Panc1 (cell line): ENCODE results near the gene BCR. TPM values are rescaled to one million over a fixed set of nuclear protein-coding genes. Genes with fewer than 3 reads are reported as not detected.

Experiments
- ATAC-seq: fragments of 200-7000 bp; cut with Tn5 transposase; 2 replicates; pipeline ENCODE4 v1.9.1; 2020; ENCODE audit warnings: mild to moderate bottlenecking, moderate library complexity
- BruUV-seq: library from RNA; stranded (reverse); fragments of 400-500 nt; replicated peaks from 2 replicates; lab custom pipeline; 2021; lab: Mats Ljungman, UMichigan
- CTCF ChIA-PET: fragments of 300-600 bp; sonication (Branson Sonifier 250); formaldehyde crosslinking; loops from one replicate; lab custom pipeline; 2022; ENCODE audit warnings: antibody characterized with exemption; lab: Charles Lee
- POLR2A ChIA-PET: fragments of 300-600 bp; sonication (Branson Sonifier 250); formaldehyde crosslinking; loops from one replicate; lab custom pipeline; 2022; ENCODE audit warnings: antibody characterized with exemption; lab: Charles Lee
- DNase-seq: peaks from one replicate; pipeline ENCODE4 v3.0.0-alpha.2; 2010; ENCODE audit warnings: low read depth, low spot score
- H3K27ac ChIP-seq: 2 replicates; pipeline ENCODE4 v1.5.1; 2011; ENCODE audit warnings: mild to moderate bottlenecking, low read length, inconsistent platforms
- H3K27me3 ChIP-seq: fragments of 200-500 bp; sonication (Bioruptor generic); 2 replicates; pipeline ENCODE4 v1.6.0; 2014; ENCODE audit warnings: low read length, inconsistent platforms; ENCODE audit not compliant: control insufficient read depth, insufficient read depth
- H3K36me3 ChIP-seq: fragments of 200-500 bp; sonication (Bioruptor generic); 2 replicates; pipeline ENCODE4 v1.5.1; 2014; ENCODE audit warnings: inconsistent platforms, mild to moderate bottlenecking, low read length, moderate library complexity; ENCODE audit not compliant: control insufficient read depth, insufficient read depth
- H3K4me1 ChIP-seq: 2 replicates; pipeline ENCODE4 v1.5.1; 2011; ENCODE audit warnings: inconsistent platforms, mild to moderate bottlenecking, low read length, moderate library complexity; ENCODE audit not compliant: control insufficient read depth, insufficient read depth
- H3K4me3 ChIP-seq, 2 experiments: 2 replicates each; pipeline ENCODE4 v1.5.1; 2011 to 2012; ENCODE audit warnings: low read depth in 2 of 2, low read length in 2 of 2, mild to moderate bottlenecking in 2 of 2, inconsistent platforms in 1 of 2, moderate library complexity in 1 of 2
- H3K9me3 ChIP-seq: fragments of 200-500 bp; sonication (Bioruptor generic); 2 replicates; pipeline ENCODE4 v1.5.1; 2014; ENCODE audit warnings: low read depth, mild to moderate bottlenecking, inconsistent platforms, low read length, moderate library complexity; ENCODE audit not compliant: control insufficient read depth, insufficient read depth
- CTCF ChIP-seq: fragments of 450-650 bp; IDR thresholded peaks from 2 replicates; pipeline ENCODE4 v1.5.1; 2017; ENCODE audit warnings: mild to moderate bottlenecking
- POLR2AphosphoS5 ChIP-seq: IDR thresholded peaks from 2 replicates; pipeline ENCODE4 v1.6.1; 2012; ENCODE audit warnings: mild to moderate bottlenecking, low read depth, low read length, moderate library complexity
- REST ChIP-seq, 2 experiments: IDR thresholded peaks; 2 replicates each; pipeline ENCODE4 v1.6.1; 2011 to 2012; ENCODE audit warnings: low read depth in 2 of 2, control low read depth in 1 of 2, low read length in 1 of 2, mild to moderate bottlenecking in 1 of 2, moderate library complexity in 1 of 2; ENCODE audit not compliant: insufficient read depth in 1 of 2
- SIN3A ChIP-seq: IDR thresholded peaks from 2 replicates; pipeline ENCODE4 v1.6.1; 2012; ENCODE audit warnings: low read depth, mild to moderate bottlenecking, low read length, moderate library complexity, borderline replicate concordance; ENCODE audit not compliant: insufficient read depth
- TCF7L2 ChIP-seq: IDR thresholded peaks from 2 replicates; pipeline ENCODE4 v1.6.1; 2011; ENCODE audit warnings: mild to moderate bottlenecking, low read depth, low read length, inconsistent platforms
- in situ Hi-C: cut with HindIII; loops from 2 replicates; pipeline ENCODE4 v1.10.0; 2016; ENCODE audit warnings: low sequenced_read_pairs, low pct_unique_long_range_greater_than_20kb
- intact Hi-C: fragments of 100-400 bp; cut with micrococcal nuclease; formaldehyde crosslinking; loops from one replicate; pipeline ENCODE4 v1.10.0; 2022; ENCODE audit not compliant: unreplicated experiment
- total RNA-seq: library from RNA; stranded (reverse); gene quantifications from one replicate; pipeline ENCODE4 v1.2.1, GENCODE V29; 2021; ENCODE audit not compliant: unreplicated experiment

The BCR gene
- total RNA-seq, 1 experiment from 2014 or later = 32.1 TPM

GRCh38 chr22:23212061-23213021 lies 32.0 kb downstream of the BCR start:
- no peak for TF ChIP-seq TCF7L2
- TF ChIP-seq REST (IDR thresholded peaks at IDR 0.05; ENCODE audit: insufficient read depth in 1 of 2, low read depth in 2 of 2, low read length in 1 of 2) = no peak
- TF ChIP-seq SIN3A = no peak
- TF ChIP-seq POLR2AphosphoS5 = no peak
- TF ChIP-seq CTCF = no peak
- Histone ChIP-seq H3K9me3 (no peaks in the 10 kb centered on the region), H3K27ac (no peak overlapping the region), H3K27me3 (no peaks in the 10 kb centered on the region), H3K36me3 (no peaks in the 10 kb centered on the region), H3K4me3 (no peak overlapping the region), H3K4me1 (no peaks in the 10 kb centered on the region)
- intact Hi-C loops (no loop called here), in situ Hi-C loops (no loop called here)
- ChIA-PET CTCF (no interaction called here), POLR2A (no interaction called here)
- no peak for DNase-seq
- BruUV-seq = no TSS peak
- ATAC-seq = no peak

GRCh38 chr22:23213022-23213555 lies 32.8 kb downstream of the BCR start:
- DNase-seq (no peak), ATAC-seq (no peak)
- CTCF ChIA-PET = interaction anchor here (0.7 kb wide), 1 partner anchor 68 kb away, joined by 3 read pairs; no protein-coding TSS in a partner anchor
- TF ChIP-seq POLR2AphosphoS5 = no peak
- TF ChIP-seq CTCF = no peak
- no peak for TF ChIP-seq TCF7L2
- no peak for TF ChIP-seq REST (IDR thresholded peaks at IDR 0.05; ENCODE audit: insufficient read depth in 1 of 2, low read depth in 2 of 2, low read length in 1 of 2)
- no peak for TF ChIP-seq SIN3A
- H3K4me1 ChIP-seq = no peaks in the 10 kb centered on the region
- POLR2A ChIA-PET = no interaction called here
- in situ Hi-C loops = no loop called here
- no peak overlapping the region for H3K4me3 ChIP-seq
- no TSS peak for BruUV-seq
- H3K36me3 ChIP-seq = no peaks in the 10 kb centered on the region
- no peaks in the 10 kb centered on the region for H3K27me3 ChIP-seq
- H3K27ac ChIP-seq = no peak overlapping the region
- no peaks in the 10 kb centered on the region for H3K9me3 ChIP-seq
- intact Hi-C loops = no loop called here
